ENCODE results near the gene STAC3. TPM values are rescaled to one million over a fixed set of nuclear protein-coding genes. Genes with fewer than 3 reads are reported as not detected.

STAC3 gene
- total and polyA plus RNA-seq, 2 experiments from 2014 or later = 0.48 to 3.0 TPM

MicroRNA genes within 50 kb of the gene (microRNA counts, 767-probe panel; counts per million panel counts)
- microRNA hsa-miR-1228-3p = not detected

Small RNA genes lying within 50 kb of the gene (microRNA-seq; reads per million reads assigned to microRNA genes)
- gene MIR1228 = 1.3 reads per million

Small RNA genes lying within 50 kb of the gene (small RNA-seq; reads per million reads assigned to genes)
- 0.10 reads per million for gene MIR1228 (ENCODE audit: low replicate concordance)

Other genes starting within 250 kb of the STAC3 start
- 24.1 and 26.7 TPM in 2 replicates for gene ZBTB39, start 244.6 kb downstream of the STAC3 start, total RNA-seq (2014; rRNA removed; shearing (Covaris generic))
- 5.5 and 6.6 TPM in 2 replicates for gene ZBTB39, start 244.6 kb downstream of the STAC3 start, polyA plus RNA-seq (2016; fragmentation: Nextera tagmentation; extraction: Ambion mirVana)
- gene TAC3, start 234.7 kb downstream of the STAC3 start, total RNA-seq (2014; rRNA removed; shearing (Covaris generic)) = 11.9 and 22.0 TPM in 2 replicates
- gene TAC3, start 234.7 kb downstream of the STAC3 start, polyA plus RNA-seq (2016; fragmentation: Nextera tagmentation; extraction: Ambion mirVana) = 35.1 and 37.5 TPM in 2 replicates
- not detected in 2 replicates for gene MYO1A, start 201.1 kb downstream of the STAC3 start, total RNA-seq (2014; rRNA removed; shearing (Covaris generic))
- gene MYO1A, start 201.1 kb downstream of the STAC3 start, polyA plus RNA-seq (2016; fragmentation: Nextera tagmentation; extraction: Ambion mirVana) = not detected in 2 replicates
- gene NEMP1, start 172.4 kb downstream of the STAC3 start, total RNA-seq (2014; rRNA removed; shearing (Covaris generic)) = 35.0 and 36.3 TPM in 2 replicates
- 10.3 and 11.9 TPM in 2 replicates for gene NEMP1, start 172.4 kb downstream of the STAC3 start, polyA plus RNA-seq (2016; fragmentation: Nextera tagmentation; extraction: Ambion mirVana)
- 19.8 and 20.8 TPM in 2 replicates for gene NAB2, start 162.1 kb downstream of the STAC3 start, total RNA-seq (2014; rRNA removed; shearing (Covaris generic))
- 6.5 and 6.6 TPM in 2 replicates for gene NAB2, start 162.1 kb downstream of the STAC3 start, polyA plus RNA-seq (2016; fragmentation: Nextera tagmentation; extraction: Ambion mirVana)
- 26.3 and 28.1 TPM in 2 replicates for gene STAT6, start 139.8 kb downstream of the STAC3 start, total RNA-seq (2014; rRNA removed; shearing (Covaris generic))
- gene STAT6, start 139.8 kb downstream of the STAC3 start, polyA plus RNA-seq (2016; fragmentation: Nextera tagmentation; extraction: Ambion mirVana) = 11.0 and 14.3 TPM in 2 replicates
- 130 and 145 TPM in 2 replicates for gene LRP1, start 122.7 kb downstream of the STAC3 start, total RNA-seq (2014; rRNA removed; shearing (Covaris generic))
- 26.6 and 29.9 TPM in 2 replicates for gene LRP1, start 122.7 kb downstream of the STAC3 start, polyA plus RNA-seq (2016; fragmentation: Nextera tagmentation; extraction: Ambion mirVana)
- gene LRP1-AS, start 103.6 kb downstream of the STAC3 start, total RNA-seq (2014; rRNA removed; shearing (Covaris generic)) = not detected in 2 replicates
- 0.86 TPM in 1 of 2 replicates, not detected in the other for gene LRP1-AS, start 103.6 kb downstream of the STAC3 start, polyA plus RNA-seq (2016; fragmentation: Nextera tagmentation; extraction: Ambion mirVana)
- 1.5 and 4.5 TPM in 2 replicates for gene NXPH4, start 34.4 kb downstream of the STAC3 start, total RNA-seq (2014; rRNA removed; shearing (Covaris generic))
- gene NXPH4, start 34.4 kb downstream of the STAC3 start, polyA plus RNA-seq (2016; fragmentation: Nextera tagmentation; extraction: Ambion mirVana) = 0.89 and 1.1 TPM in 2 replicates
- 363 and 387 TPM in 2 replicates for gene SHMT2, start 21.5 kb downstream of the STAC3 start, total RNA-seq (2014; rRNA removed; shearing (Covaris generic))
- 125 and 131 TPM in 2 replicates for gene SHMT2, start 21.5 kb downstream of the STAC3 start, polyA plus RNA-seq (2016; fragmentation: Nextera tagmentation; extraction: Ambion mirVana)
- 17.7 and 19.6 TPM in 2 replicates for gene R3HDM2, start 179.9 kb upstream of the STAC3 start, total RNA-seq (2014; rRNA removed; shearing (Covaris generic))
- gene R3HDM2, start 179.9 kb upstream of the STAC3 start, polyA plus RNA-seq (2016; fragmentation: Nextera tagmentation; extraction: Ambion mirVana) = 9.6 and 10.2 TPM in 2 replicates
- not detected in 2 replicates for gene INHBC, start 183.6 kb upstream of the STAC3 start, total RNA-seq (2014; rRNA removed; shearing (Covaris generic))
- 0.53 TPM in 1 of 2 replicates, not detected in the other for gene INHBC, start 183.6 kb upstream of the STAC3 start, polyA plus RNA-seq (2016; fragmentation: Nextera tagmentation; extraction: Ambion mirVana)
- gene INHBE, start 204.1 kb upstream of the STAC3 start, total RNA-seq (2014; rRNA removed; shearing (Covaris generic)) = 19.4 and 29.0 TPM in 2 replicates
- 5.6 and 7.4 TPM in 2 replicates for gene INHBE, start 204.1 kb upstream of the STAC3 start, polyA plus RNA-seq (2016; fragmentation: Nextera tagmentation; extraction: Ambion mirVana)
- 16.1 and 18.1 TPM in 2 replicates for gene GLI1, start 208.6 kb upstream of the STAC3 start, total RNA-seq (2014; rRNA removed; shearing (Covaris generic))
- gene GLI1, start 208.6 kb upstream of the STAC3 start, polyA plus RNA-seq (2016; fragmentation: Nextera tagmentation; extraction: Ambion mirVana) = 4.8 and 5.6 TPM in 2 replicates
- 4.6 and 7.1 TPM in 2 replicates for gene ARHGAP9, start 228.7 kb upstream of the STAC3 start, total RNA-seq (2014; rRNA removed; shearing (Covaris generic))
- 4.5 and 4.9 TPM in 2 replicates for gene ARHGAP9, start 228.7 kb upstream of the STAC3 start, polyA plus RNA-seq (2016; fragmentation: Nextera tagmentation; extraction: Ambion mirVana)
- 247 and 266 TPM in 2 replicates for gene MARS1, start 236.9 kb upstream of the STAC3 start, total RNA-seq (2014; rRNA removed; shearing (Covaris generic))
- 351 and 389 TPM in 2 replicates for gene MARS1, start 236.9 kb upstream of the STAC3 start, polyA plus RNA-seq (2016; fragmentation: Nextera tagmentation; extraction: Ambion mirVana)

All from GM23338 (cell line).